A549 treated with Hydrocortisone at 1 μM for 4 hours (cell line): ENCODE results near the gene PLVAP. TPM values are rescaled to one million over a fixed set of nuclear protein-coding genes. Genes with fewer than 3 reads are reported as not detected.

Experiments used
- total RNA-seq: library from RNA; stranded (reverse); fragments of 200-300 nt; extraction: Qiagen RNA extraction; gene quantifications from 5 replicates; pipeline ENCODE4 v1.2.3, GENCODE V29; 2022

PLVAP gene
- not detected in 5 replicates for total RNA-seq

GRCh38 chr19:17376935-17377600, at the start of gene PLVAP:
Gene PLVAP, minus strand, starts transcription at chr19:17377342. Its CDS starts 54 bp downstream, at chr19:17377288.

GRCh38 chr19:17419621-17420474, 42.7 kb upstream of the PLVAP start, which contains the start of gene MVB12A:
Gene MVB12A, plus strand, starts transcription at chr19:17420047. Its CDS starts 89 bp downstream, at chr19:17420136.

DNA sequence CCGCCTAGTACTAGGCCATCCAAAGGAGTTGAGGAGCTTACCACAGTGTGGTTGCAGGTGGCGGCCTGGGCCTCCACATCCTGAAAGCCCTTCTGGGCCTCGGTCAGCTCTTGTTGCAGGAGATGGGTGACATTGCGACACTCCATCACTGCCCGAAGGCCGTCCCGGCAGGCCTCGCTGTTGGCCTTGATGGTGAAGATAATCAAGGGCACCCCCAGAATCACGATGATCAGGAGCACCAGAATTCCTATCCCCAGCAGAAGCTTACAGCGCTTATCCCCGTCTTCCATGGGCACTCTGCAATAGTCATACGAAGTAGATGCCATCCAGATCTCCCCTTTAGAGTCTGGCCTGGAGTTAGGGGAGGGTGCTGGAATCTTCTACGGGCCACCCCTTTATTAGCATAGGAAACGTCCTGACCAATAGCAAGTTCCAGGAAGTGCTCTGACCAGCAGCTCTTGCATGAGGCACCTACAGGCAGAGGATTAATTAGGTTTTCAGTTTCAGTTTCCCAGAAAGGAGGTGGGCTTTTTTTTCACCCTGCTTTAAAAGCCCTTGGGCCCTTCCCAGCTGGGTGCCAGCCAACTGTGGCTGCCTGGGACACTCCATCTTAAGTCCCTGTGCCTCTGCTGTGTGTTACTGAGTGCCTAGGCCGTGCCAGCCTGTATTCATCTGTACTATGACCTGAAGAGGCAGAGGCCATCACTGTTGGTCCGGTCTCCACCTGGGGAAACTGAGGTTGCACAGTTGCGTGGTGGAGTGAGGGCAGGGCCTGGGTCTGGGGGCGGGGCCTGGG, 28.3 kb upstream of the PLVAP start, which contains the start of gene BST2:
Gene BST2 (minus strand): TSS at position 381 of the 796 bp plus-strand sequence. CDS start 55 bp downstream, at position 326.

GRCh38 chr19:17393914-17394313, 16.8 kb upstream of the PLVAP start, which contains the start of gene CCDC194:
Gene CCDC194, minus strand, starts transcription at chr19:17394196. Its CDS starts 38 bp downstream, at chr19:17394158.

GRCh38 chr19:17336872-17337674, 40.1 kb downstream of the PLVAP start, which contains the start of gene GTPBP3:
Gene GTPBP3, plus strand, starts transcription at chr19:17337553. Its CDS starts 59 bp downstream, at chr19:17337612.

DNA sequence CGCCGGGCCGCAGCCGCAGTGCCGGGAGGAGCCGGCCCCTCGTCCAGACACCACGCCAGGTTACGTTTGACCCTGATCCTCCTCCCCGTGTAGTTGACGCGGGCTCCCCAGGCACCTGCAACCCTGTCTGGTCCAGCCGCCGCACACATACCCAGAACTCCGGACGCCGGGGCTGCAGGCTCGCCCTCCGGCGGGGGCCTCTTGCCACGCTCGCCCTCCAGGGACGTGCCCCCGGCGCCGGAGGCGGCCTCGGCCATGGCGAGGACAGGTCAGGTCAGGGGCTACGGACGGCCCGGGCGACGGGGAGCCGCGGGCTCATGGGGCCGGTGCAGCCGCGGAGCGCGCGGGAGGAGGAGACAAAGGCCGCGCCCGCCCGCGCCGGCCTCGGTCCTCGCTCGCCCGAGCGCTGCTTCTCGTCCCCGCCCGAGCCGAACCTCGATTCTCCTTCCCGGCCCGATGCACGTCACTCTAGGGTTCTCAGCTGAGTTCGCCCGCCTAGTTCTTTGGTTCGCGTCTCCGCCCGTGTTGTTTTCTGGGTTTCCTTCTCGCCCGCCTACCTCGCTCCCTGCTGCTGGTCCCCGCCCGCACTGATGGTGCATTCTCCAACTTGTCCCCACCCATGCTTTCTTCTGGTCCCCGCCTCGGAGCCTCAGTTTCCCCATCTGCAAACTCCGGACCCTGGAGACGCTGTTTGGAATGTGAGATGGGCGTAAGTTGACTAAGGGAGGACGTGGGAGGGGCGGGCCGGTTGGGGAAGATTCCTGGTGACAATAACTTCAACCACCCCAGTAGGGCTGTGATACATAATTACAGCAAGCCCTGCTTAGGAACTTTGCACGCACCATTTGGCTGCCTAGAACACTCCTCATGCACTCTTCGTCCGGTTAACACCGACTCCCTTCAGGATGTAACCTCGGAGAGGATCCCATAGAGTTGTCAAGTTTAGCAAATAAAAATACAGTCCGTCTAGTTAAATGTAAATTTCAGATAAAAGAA, 42.4 kb downstream of the PLVAP start, which contains the start of gene ANO8:
Gene ANO8 (minus strand): TSS at position 442 of the 996 bp plus-strand sequence. CDS start 185 bp downstream, at position 257.

DNA sequence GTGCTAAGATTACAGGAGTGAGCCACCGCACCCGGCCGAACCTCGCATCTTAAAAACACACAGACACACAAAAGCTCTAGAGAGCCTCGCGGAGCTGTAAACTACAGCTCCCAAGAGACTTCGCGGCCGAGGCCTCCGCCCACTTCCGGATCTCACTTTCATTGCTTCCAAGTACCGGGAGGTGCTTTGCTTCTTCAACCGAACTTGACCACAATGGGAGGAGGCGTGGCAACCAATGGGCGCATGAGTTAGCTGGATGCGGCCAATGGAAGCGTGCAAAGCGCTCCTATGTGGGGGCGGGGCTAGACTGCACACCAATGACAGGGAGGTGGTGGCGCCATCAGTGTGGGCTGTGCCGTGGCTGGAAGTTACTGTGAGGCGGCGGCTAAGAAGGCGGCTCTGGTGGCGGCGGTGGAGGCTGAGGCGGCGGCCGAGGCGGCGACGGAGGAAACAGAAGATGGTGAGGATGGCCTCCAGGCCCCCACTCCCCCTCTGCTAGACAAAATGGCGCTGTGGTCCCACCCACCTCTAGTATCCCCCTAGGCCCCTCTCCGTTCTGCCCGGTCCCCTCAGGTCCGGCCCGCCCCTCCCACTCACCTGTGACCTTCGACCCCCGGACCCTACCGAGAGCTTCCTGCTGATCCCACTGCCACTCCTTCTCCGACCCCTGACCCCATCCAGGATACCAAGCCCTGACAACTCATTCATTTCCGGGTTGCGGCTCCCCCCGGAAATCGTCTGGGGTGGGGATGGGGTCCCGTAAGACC, 67.8 kb downstream of the PLVAP start, which contains the start of gene DDA1:
Gene DDA1 (plus strand): TSS at position 366 of the 767 bp plus-strand sequence. CDS start 92 bp downstream, at position 458.

GRCh38 chr19:17305517-17306284, 71.4 kb downstream of the PLVAP start, which contains the start of gene MRPL34:
Gene MRPL34, plus strand, starts transcription at chr19:17305872. Its CDS starts 21 bp downstream, at chr19:17305893.

GRCh38 chr19:17303167-17303939, 73.8 kb downstream of the PLVAP start, which contains the start of gene ABHD8:
Gene ABHD8, minus strand, starts transcription at chr19:17303425. Its CDS starts 1,809 bp downstream, at chr19:17301616.

Other genes starting within 250 kb of the PLVAP start
- gene USE1, start 162.0 kb downstream of the PLVAP start, total RNA-seq: 13.7 to 17.8 TPM (median 15.3 TPM) in 5 replicates
- 9.6 to 13.3 TPM (median 11.6 TPM) in 5 replicates for gene OCEL1, start 151.1 kb downstream of the PLVAP start, total RNA-seq
- gene NR2F6, start 131.4 kb downstream of the PLVAP start, total RNA-seq: 29.3 to 63.7 TPM (median 62.0 TPM) in 5 replicates
- gene USHBP1, start 112.6 kb downstream of the PLVAP start, total RNA-seq: 0.02 TPM in 1 of 5 replicates, not detected in the others
- 56.7 to 66.0 TPM (median 61.4 TPM) in 5 replicates for gene BABAM1, start 109.9 kb downstream of the PLVAP start, total RNA-seq
- 0.36 to 0.58 TPM (median 0.38 TPM) in 5 replicates for gene ANKLE1, start 95.4 kb downstream of the PLVAP start, total RNA-seq
- gene ABHD8, start 73.9 kb downstream of the PLVAP start, total RNA-seq: 1.8 to 3.2 TPM (median 2.8 TPM) in 5 replicates
- gene MRPL34, start 71.5 kb downstream of the PLVAP start, total RNA-seq: 61.1 to 87.7 TPM (median 75.2 TPM) in 5 replicates
- 51.9 to 57.5 TPM (median 53.8 TPM) in 5 replicates for gene DDA1, start 67.8 kb downstream of the PLVAP start, total RNA-seq
- 2.3 to 3.8 TPM (median 3.0 TPM) in 5 replicates for gene ANO8, start 42.5 kb downstream of the PLVAP start, total RNA-seq
- 18.2 to 22.0 TPM (median 19.5 TPM) in 5 replicates for gene GTPBP3, start 39.8 kb downstream of the PLVAP start, total RNA-seq
- gene CCDC194, start 16.9 kb upstream of the PLVAP start, total RNA-seq: not detected in 5 replicates
- 0.12 to 0.23 TPM (median 0.16 TPM) in 4 of 5 replicates, not detected in the other for gene BST2, start 28.3 kb upstream of the PLVAP start, total RNA-seq
- gene MVB12A, start 42.7 kb upstream of the PLVAP start, total RNA-seq: 29.3 to 41.6 TPM (median 39.4 TPM) in 5 replicates
- gene TMEM221, start 71.3 kb upstream of the PLVAP start, total RNA-seq: 0.47 to 0.76 TPM (median 0.56 TPM) in 5 replicates
- not detected in 5 replicates for gene NXNL1, start 83.6 kb upstream of the PLVAP start, total RNA-seq
- gene SLC27A1, start 93.2 kb upstream of the PLVAP start, total RNA-seq: 2.4 to 2.9 TPM (median 2.5 TPM) in 5 replicates
- gene PGLS, start 134.3 kb upstream of the PLVAP start, total RNA-seq: 44.9 to 78.0 TPM (median 72.0 TPM) in 5 replicates
- gene COLGALT1, start 178.3 kb upstream of the PLVAP start, total RNA-seq: 64.7 to 70.3 TPM (median 66.3 TPM) in 5 replicates